PC-9 (cell line): Measurements from ENCODE around the gene TSNAX. TPM values are rescaled to one million over a fixed set of nuclear protein-coding genes. Genes with fewer than 3 reads are reported as not detected.

Experiments
- BruUV-seq: library from RNA; stranded (reverse); fragments of 400-500 nt; replicated peaks from 2 replicates; lab custom pipeline; 2021; lab: Mats Ljungman, UMichigan
- CTCF ChIA-PET: fragments of 300-600 bp; sonication (Branson Sonifier 250); formaldehyde crosslinking; loops from one replicate; lab custom pipeline; 2022; ENCODE audit warnings: antibody characterized with exemption; lab: Charles Lee
- POLR2A ChIA-PET: fragments of 300-600 bp; sonication (Branson Sonifier 250); formaldehyde crosslinking; loops from one replicate; lab custom pipeline; 2022; ENCODE audit warnings: antibody characterized with exemption; ENCODE audit not compliant: unreplicated experiment; lab: Charles Lee
- DNase-seq, 2 experiments: peaks; one replicate each; pipeline versions ENCODE4 v3.0.0 to v3.0.0-alpha.2; 2015 to 2022; ENCODE audit warnings: mixed read lengths in 1 of 2
- H2AFZ ChIP-seq: fragments of 200-600 bp; sonication (generic); 2 replicates; pipeline ENCODE4 v1.8.1; 2017; ENCODE audit warnings: antibody characterized with exemption
- H3F3A ChIP-seq: fragments of 200-600 bp; sonication (generic); 2 replicates; pipeline ENCODE4 v1.8.1; 2017; ENCODE audit warnings: antibody characterized with exemption, mild to moderate bottlenecking, low read depth; ENCODE audit not compliant: insufficient read depth
- H3K27ac ChIP-seq: fragments of 200-600 bp; sonication (generic); 2 replicates; pipeline ENCODE4 v1.6.1; 2016; ENCODE audit warnings: mixed run types
- H3K27me3 ChIP-seq: fragments of 200-600 bp; sonication (generic); 2 replicates; pipeline ENCODE4 v1.6.1; 2016; ENCODE audit warnings: low read depth, mixed run types; ENCODE audit not compliant: insufficient read depth
- H3K36me3 ChIP-seq: fragments of 200-600 bp; sonication (generic); 2 replicates; pipeline ENCODE4 v1.6.1; 2016; ENCODE audit warnings: low read depth, mixed run types
- H3K4me1 ChIP-seq: fragments of 200-600 bp; sonication (generic); replicated peaks from 2 replicates; pipeline ENCODE4 v1.6.1; 2016; ENCODE audit warnings: mixed run types; ENCODE audit not compliant: insufficient read depth
- H3K4me2 ChIP-seq: fragments of 200-600 bp; sonication (generic); 2 replicates; pipeline ENCODE4 v1.6.1; 2017; ENCODE audit warnings: mixed run types
- H3K4me3 ChIP-seq: fragments of 200-600 bp; sonication (generic); 2 replicates; pipeline ENCODE4 v1.6.1; 2016; ENCODE audit warnings: mixed run types
- H3K79me2 ChIP-seq: fragments of 200-600 bp; sonication (generic); 2 replicates; pipeline ENCODE4 v1.6.1; 2017; ENCODE audit warnings: low read depth, mixed run types
- H3K9me2 ChIP-seq: fragments of 200-600 bp; sonication (generic); 2 replicates; pipeline ENCODE4 v1.8.1; 2017; ENCODE audit warnings: mild to moderate bottlenecking; ENCODE audit not compliant: insufficient read depth
- H3K9me3 ChIP-seq: fragments of 200-600 bp; sonication (generic); 2 replicates; pipeline ENCODE4 v1.8.1; 2016; ENCODE audit warnings: low read depth; ENCODE audit not compliant: insufficient read depth
- H4K20me1 ChIP-seq: fragments of 200-600 bp; sonication (generic); 2 replicates; pipeline ENCODE4 v1.8.1; 2017; ENCODE audit not compliant: insufficient read depth
- CTCF ChIP-seq: fragments of 200-600 bp; sonication (generic); conservative IDR thresholded peaks from 2 replicates; pipeline ENCODE4 v1.6.1; 2017; ENCODE audit warnings: mixed run types, antibody characterized with exemption, mild to moderate bottlenecking, moderate library complexity
- EZH2 ChIP-seq: fragments of 200-600 bp; sonication (generic); IDR thresholded peaks from 2 replicates; pipeline ENCODE4 v1.8.0; 2017; ENCODE audit warnings: antibody characterized with exemption, low read depth
- intact Hi-C: fragments of 100-400 bp; cut with micrococcal nuclease; formaldehyde crosslinking; loops from one replicate; pipeline ENCODE4 v1.10.0; 2022; ENCODE audit not compliant: unreplicated experiment
- total RNA-seq: library from RNA; stranded (reverse); gene quantifications from 2 replicates; pipeline ENCODE4 v1.2.3, GENCODE V29; 2021

The TSNAX gene
- total RNA-seq, 1 experiment from 2014 or later: 32.1 TPM

- Histone ChIP-seq H3K9me2 (no peaks in the 10 kb centered on the region), H3K79me2 (no peaks in the 10 kb centered on the region), H3F3A (no peaks in the 10 kb centered on the region; the same call in 1 of the 2 replicates), H3K36me3 (no peaks in the 10 kb centered on the region), H3K9me3 (peaks cover 4% of the 10 kb centered on the region; the same call in 1 of the 2 replicates), H3K27ac (no peak overlapping the region), H3K4me2 (no peak overlapping the region), H4K20me1 (no peaks in the 10 kb centered on the region), H2AFZ (no peak overlapping the region), H3K27me3 (no peaks in the 10 kb centered on the region), H3K4me1 (peaks cover 10% of the 10 kb centered on the region), H3K4me3 (no peak overlapping the region)
- BruUV-seq: no TSS peak
- no peak for TF ChIP-seq EZH2
- no peak for TF ChIP-seq CTCF
- ChIA-PET CTCF (no interaction called here), POLR2A (interaction anchor here (0.6 kb wide), 1 partner anchor 16 kb away, joined by 6 read pairs; the partner anchor contains the start of gene DISC1)
- no peak for DNase-seq
- intact Hi-C loops: no loop called here
Measured at GRCh38 chr1:231611111-231611510, 82.6 kb downstream of the TSNAX start.

GRCh38 chr1:231611851-231612250 lies 83.4 kb downstream of the TSNAX start:
- Histone ChIP-seq H2AFZ (no peak overlapping the region), H3K4me3 (no peak overlapping the region), H3K9me2 (no peaks in the 10 kb centered on the region), H3K36me3 (no peaks in the 10 kb centered on the region), H3K4me2 (no peak overlapping the region), H3K27me3 (no peaks in the 10 kb centered on the region), H3K79me2 (no peaks in the 10 kb centered on the region), H3K27ac (no peak overlapping the region), H3K9me3 (peaks cover 4% of the 10 kb centered on the region; the same call in 1 of the 2 replicates), H3F3A (no peaks in the 10 kb centered on the region), H4K20me1 (no peaks in the 10 kb centered on the region), H3K4me1 (peaks cover 3% of the 10 kb centered on the region)
- TF ChIP-seq EZH2 (no peak), CTCF (no peak)
- ChIA-PET POLR2A (interaction anchor here (0.6 kb wide), 1 partner anchor 15 kb away, joined by 6 read pairs; the partner anchor contains the start of gene DISC1), CTCF (no interaction called here)
- intact Hi-C loops: no loop called here
- no peak for DNase-seq
- BruUV-seq: no TSS peak

GRCh38 chr1:231612393-231613089 lies 84.1 kb downstream of the TSNAX start:
- CTCF ChIA-PET: no interaction called here
- intact Hi-C loops: no loop called here
- H3K27ac ChIP-seq: no peak overlapping the region
- H3K9me3 ChIP-seq: peaks cover 4% of the 10 kb centered on the region; the same call in 1 of the 2 replicates
- POLR2A ChIA-PET: no interaction called here
- no peak overlapping the region for H3K4me2 ChIP-seq
- H3K27me3 ChIP-seq: no peaks in the 10 kb centered on the region
- H3K4me1 ChIP-seq: no peaks in the 10 kb centered on the region
- no peaks in the 10 kb centered on the region for H3K79me2 ChIP-seq
- no peaks in the 10 kb centered on the region for H4K20me1 ChIP-seq
- H3K9me2 ChIP-seq: no peaks in the 10 kb centered on the region
- no TSS peak for BruUV-seq
- H3K4me3 ChIP-seq: no peak overlapping the region
- no peaks in the 10 kb centered on the region for H3K36me3 ChIP-seq
- TF ChIP-seq CTCF (no peak), EZH2 (no peak)
- no peaks in the 10 kb centered on the region for H3F3A ChIP-seq
- no peak for DNase-seq
- no peak overlapping the region for H2AFZ ChIP-seq
